GM12865 (cell line): ENCODE results near the gene KRTAP2-4.

Experiments used
- DNase-seq: peaks from one replicate; pipeline ENCODE4 v3.0.0; 2010; ENCODE audit warnings: low read depth
- H3K4me3 ChIP-seq: 2 replicates; pipeline ENCODE4 v1.5.1; 2011; ENCODE audit warnings: mild to moderate bottlenecking, low read depth, low read length, control low read depth
- TF ChIP-seq, protein P1 (sequence below): IDR thresholded peaks from 2 replicates; pipeline ENCODE4 v1.5.1; 2011; ENCODE audit warnings: low read length, control low read depth, low read depth, inconsistent platforms; ENCODE audit not compliant: insufficient read depth; ENCODE audit errors: missing control alignments

The KRTAP2-4 gene

DNA sequence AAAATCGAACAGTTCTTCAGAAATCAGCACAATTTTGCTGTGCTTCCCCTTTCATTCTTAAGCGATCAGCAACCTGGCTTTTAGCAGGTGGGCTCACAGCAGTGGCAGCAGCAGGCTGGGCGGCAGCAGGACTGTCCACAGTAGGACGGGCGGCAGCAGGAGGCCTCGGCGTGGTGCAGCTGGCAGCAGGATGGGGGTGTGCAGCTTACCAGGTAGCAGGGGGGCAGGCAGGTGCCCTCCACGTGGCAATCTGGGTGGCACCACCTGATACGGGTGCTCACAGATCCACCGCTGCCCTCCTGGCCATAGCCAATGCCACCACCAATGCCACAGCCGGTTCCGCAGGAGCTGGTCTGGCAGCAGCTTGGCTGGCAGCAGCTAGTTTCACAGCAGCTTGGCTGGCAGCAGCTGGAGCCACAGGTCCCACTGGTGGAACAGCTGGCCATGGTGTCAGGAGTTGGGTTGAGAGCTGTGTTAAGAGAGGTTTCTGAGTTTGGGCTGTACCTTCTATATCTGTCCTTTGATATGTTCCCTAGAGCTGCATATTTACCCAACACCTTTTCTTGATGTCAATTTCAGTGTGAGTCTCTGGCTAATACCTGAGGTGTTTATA lies 35.9 kb downstream of the KRTAP2-4 start, which contains the start of gene KRTAP1-4:
TSS of gene KRTAP1-4 (minus strand) at position 563 of the 613 bp plus-strand sequence. CDS start at position 446, 117 bp downstream.
- no peak within 1 kb of the TSS for H3K4me3 ChIP-seq
- DNase-seq: no peak
- TF ChIP-seq, protein P1, sequence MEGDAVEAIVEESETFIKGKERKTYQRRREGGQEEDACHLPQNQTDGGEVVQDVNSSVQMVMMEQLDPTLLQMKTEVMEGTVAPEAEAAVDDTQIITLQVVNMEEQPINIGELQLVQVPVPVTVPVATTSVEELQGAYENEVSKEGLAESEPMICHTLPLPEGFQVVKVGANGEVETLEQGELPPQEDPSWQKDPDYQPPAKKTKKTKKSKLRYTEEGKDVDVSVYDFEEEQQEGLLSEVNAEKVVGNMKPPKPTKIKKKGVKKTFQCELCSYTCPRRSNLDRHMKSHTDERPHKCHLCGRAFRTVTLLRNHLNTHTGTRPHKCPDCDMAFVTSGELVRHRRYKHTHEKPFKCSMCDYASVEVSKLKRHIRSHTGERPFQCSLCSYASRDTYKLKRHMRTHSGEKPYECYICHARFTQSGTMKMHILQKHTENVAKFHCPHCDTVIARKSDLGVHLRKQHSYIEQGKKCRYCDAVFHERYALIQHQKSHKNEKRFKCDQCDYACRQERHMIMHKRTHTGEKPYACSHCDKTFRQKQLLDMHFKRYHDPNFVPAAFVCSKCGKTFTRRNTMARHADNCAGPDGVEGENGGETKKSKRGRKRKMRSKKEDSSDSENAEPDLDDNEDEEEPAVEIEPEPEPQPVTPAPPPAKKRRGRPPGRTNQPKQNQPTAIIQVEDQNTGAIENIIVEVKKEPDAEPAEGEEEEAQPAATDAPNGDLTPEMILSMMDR: no peak

- TF ChIP-seq, protein P1: no peak
- DNase-seq: no peak
- no peak within 1 kb of the TSS for H3K4me3 ChIP-seq
Measured at GRCh38 chr17:41026715-41027471, 38.8 kb downstream of the KRTAP2-4 start, which contains the start of gene KRTAP1-5. TSS of gene KRTAP1-5 (minus strand) at chr17:41027208. CDS start at chr17:41027155, 53 bp downstream.

GRCh38 chr17:41024697-41025096 lies 41.0 kb downstream of the KRTAP2-4 start:
- H3K4me3 ChIP-seq: no peak overlapping the region
- TF ChIP-seq, protein P1: no peak
- no peak for DNase-seq

- no peak overlapping the region for H3K4me3 ChIP-seq
- no peak for DNase-seq
- TF ChIP-seq, protein P1: no peak
Measured at GRCh38 chr17:41020336-41020735, 45.3 kb downstream of the KRTAP2-4 start.

DNA sequence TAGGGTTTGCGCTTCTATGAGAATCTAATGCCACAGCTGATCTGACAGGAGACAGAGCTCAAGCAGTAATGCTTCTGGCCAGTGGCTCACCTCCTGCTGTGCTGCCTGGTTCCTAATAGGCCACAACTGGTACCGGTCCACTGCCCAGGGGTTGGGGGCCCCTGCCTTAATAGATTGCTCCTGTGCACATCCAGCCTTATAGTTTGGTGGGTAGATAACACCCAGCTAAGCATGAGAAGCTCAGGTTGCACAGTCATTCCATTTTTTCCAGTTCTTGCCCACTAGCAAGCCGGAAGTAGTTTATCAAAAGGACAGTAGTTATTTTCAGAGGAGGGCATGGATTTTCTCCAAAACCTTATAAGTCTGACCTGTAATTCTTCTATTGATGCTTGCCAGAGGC lies 46.3 kb downstream of the KRTAP2-4 start:
- DNase-seq: no peak
- TF ChIP-seq, protein P1: no peak
- no peak overlapping the region for H3K4me3 ChIP-seq

- TF ChIP-seq, protein P1: no peak
- no peak overlapping the region for H3K4me3 ChIP-seq
- no peak for DNase-seq
Measured at GRCh38 chr17:41018541-41018940, 47.1 kb downstream of the KRTAP2-4 start.
